Ramos (cell line): Measurements from ENCODE around the gene ARHGAP27.

Experiments
- in situ Hi-C: fragments of 300-500 bp; cut with MboI; formaldehyde crosslinking; loops from one replicate; pipeline ENCODE4 v1.14.3; 2022; ENCODE audit warnings: low sequenced_read_pairs; ENCODE audit not compliant: unreplicated experiment

ARHGAP27 gene

DNA sequence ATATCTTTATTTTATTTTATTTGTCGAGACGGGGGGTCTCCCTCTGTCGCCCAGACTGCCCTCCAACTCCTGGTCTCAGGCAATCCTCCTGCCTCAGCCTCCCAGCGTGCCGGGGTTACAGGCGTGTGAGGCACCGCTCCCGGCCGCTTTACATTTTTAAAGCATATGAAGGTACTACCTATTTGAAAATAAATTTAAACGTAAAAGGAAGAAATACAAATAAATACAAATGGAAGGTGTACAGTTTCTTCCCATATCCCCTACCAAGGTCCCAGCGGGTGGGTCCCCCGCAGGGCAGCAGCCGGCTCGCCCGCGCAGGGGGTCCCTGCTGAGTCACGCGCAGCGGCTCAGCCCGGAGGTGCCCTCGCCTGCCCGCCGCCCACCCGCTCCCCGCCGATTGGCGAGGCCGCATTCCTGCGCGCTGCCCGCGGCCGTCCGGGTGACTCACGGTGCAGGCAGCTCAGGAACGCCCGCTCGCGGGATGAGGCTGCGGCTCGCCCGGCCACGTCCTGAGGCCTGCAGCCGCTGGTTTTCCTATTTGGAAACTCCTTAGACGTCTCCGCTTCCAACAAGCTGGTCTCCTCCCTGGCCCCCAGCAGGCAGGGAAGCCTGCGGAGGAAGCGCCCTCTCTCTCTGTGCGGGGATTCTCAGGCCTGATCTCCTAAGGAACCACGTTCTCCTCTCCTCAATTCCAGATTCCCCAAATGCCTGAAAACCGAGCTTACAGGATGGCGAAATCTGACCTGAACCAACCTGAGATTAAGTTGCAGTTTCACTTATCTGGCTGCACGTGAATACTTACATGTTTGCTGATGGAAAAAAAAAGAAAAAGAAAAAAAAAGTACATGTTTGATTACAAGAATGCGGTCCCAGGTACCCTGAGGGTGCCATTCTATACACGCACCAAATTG, 61.0 kb downstream of the ARHGAP27 start:
- in situ Hi-C loops, result no loop called here

DNA sequence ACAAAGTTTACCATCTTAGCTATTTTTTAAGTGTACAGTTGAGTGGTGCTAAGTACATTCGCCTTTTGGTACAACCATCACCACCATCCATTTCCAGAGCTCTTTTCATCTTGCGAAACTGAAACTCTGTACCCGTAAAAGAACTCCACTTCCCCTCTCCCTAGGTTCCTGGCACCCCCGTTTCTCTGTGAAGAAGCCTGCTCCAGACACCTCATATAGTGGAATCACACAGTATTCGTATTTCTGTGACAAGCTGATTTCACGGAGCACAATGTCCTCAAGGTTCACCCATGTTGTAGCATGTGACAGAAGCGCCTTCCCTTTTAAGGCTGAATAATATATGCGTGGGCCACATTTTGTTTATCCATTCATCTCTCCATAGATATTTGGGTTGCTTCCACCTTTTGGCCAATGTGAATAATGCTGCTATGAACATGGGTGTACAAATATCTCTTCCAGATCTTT, 61.7 kb downstream of the ARHGAP27 start:
- in situ Hi-C loops, result no loop called here

DNA sequence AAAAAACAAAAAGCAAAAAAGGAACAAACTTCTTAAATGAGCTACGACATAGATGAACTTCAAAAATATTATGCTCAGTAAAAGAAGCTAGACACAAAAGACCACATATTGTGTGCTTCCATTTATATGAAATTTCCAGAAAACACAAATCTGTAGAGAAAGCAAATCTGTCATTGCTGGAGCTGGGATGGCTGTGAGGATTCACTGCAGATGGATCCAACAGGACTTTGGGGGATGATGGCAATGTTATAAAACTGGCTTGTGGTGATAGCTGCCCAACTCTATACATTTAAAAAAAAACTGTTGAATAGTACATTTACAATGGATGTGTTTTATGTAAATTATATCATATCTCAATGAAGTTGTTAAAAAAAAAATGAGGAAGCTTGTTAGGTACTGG, 63.2 kb downstream of the ARHGAP27 start:
- in situ Hi-C loops, result no loop called here

DNA sequence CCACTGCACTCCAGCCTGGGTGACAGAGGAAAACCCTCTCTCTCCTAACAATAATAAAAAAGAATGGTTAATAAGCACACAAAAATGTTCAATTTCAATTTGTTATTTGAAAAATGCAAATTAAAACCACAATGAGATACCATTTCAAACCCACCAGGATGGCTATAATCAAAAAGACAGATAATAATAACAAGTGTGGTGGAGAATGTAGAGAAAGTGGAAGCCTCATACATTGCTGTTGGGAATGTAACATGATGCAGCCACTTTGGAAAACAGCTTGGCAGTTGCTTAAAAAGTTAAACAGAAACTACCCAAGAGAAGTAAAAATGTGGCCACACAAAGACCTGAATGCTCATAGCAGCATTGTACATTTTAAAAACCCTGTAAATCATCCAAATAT, 64.0 kb downstream of the ARHGAP27 start:
- in situ Hi-C loops, result no loop called here

DNA sequence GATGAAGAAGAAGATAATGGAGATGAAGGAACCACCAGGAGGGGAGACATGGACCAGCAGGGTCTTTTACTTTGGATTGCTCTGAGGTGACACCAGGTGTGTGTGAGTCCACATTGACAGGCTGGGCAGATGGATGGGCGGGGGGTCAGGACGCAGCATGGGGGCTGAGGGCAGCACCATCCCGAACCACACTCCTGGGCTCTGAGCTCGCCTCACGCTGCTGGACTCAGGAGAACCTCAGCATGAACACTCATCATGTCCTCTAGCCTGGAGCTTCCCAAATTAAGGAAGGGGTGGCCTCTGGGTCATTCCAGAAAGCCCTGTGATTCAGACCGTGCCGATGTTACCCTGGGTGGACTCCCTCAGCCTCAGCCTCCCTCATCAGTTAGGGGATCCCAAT, 65.5 kb downstream of the ARHGAP27 start:
- in situ Hi-C loops, result no loop called here

DNA sequence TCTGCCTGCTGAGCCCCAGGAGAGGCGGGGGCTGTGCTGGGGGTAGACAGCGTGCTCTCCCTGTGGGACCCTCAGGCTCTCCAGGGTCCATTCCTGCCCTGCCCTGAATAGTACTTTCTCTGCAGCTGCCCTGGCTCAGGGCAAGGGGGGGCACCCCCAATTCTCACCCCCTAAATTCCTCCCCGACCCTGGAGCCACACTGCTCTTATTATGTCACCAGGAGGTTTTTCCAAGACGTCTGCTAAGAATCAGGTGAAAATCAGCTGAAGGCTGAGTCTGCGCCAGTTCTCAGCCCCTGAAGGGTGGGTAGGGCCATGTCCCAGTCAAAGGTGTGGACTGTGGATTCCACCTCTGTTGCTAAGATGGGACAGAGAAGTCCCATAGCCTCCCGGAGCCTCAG, 66.0 kb downstream of the ARHGAP27 start:
- in situ Hi-C loops, result no loop called here

DNA sequence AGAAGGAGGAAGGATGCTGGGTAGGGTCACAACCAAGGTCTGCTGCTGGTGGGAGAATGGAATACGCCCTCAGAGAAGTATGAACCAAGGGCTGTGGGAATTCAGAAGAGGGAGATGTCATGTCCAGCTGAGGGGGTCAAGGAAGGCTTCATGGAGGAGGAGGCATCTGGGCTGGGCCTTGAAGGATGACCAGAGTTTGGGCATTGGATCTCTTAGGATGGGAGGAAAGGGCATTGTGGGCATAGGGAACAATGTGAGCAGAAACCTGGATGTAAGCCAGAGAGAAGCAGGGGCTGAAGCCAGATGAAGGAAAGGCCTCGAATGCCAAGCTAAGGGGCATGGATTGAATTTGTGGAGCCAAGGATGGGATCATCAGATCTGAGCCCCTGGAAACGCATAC, 66.6 kb downstream of the ARHGAP27 start:
- in situ Hi-C loops, result no loop called here

DNA sequence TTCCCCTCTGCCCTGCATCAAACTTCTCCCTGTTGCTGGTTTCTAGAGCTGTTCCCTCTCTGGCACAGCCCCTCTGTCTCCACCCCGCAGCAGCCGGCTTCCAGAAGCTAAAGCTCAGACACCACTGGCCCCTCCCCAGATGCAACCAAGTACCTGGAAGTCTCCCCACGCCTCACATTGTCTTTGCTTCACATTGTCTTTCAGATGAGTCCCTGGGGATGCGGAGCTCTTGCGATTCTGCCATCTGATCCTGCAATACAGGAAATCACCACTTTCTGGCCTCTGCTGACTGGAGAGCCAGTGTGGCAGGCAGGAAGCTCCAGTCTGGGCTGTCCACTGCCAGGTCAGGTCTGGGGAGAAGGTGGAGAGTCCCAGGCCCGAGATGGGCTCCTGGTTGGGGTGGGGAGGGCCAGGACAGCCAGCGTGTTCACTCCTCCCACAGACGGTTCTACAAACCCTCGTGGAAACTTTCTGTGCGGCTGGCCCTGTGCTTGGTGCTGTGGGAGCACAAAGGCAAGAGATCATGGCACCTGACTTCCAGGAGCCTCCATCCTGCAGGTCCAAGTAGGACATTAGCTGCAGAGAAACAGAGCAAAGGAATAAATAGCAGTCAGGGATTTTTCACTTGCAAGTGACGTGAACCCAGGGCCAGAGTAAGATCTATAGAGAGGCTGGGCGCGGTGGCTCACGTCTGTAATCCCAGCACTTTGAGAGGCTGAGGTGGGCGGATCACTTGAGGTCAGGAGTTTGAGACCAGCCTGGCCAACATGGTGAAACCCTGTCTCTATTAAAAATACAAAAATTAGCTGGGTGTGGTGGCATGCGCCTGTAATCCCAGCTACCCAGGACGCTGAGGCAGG, 67.9 kb downstream of the ARHGAP27 start:
- in situ Hi-C loops, result no loop called here

DNA sequence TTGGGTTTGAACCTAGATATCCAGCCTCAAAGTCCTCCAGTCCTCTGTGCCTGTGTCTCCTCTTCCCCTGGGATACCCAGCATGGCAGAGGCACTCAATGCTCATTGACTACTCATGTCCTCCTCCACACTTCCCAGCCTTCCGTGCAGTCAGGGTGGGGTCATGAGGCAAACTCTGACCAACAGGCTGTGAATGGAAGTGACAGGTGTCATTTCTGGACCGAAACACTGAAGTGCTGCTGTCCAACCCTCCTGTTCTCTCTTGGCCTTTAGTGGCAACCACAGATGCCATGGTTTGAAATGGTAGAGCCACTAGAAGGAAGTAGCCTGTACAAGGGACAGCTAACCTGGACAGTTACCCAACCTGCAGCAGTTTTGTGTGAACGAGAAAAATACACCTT, 69.2 kb downstream of the ARHGAP27 start:
- in situ Hi-C loops, result no loop called here

DNA sequence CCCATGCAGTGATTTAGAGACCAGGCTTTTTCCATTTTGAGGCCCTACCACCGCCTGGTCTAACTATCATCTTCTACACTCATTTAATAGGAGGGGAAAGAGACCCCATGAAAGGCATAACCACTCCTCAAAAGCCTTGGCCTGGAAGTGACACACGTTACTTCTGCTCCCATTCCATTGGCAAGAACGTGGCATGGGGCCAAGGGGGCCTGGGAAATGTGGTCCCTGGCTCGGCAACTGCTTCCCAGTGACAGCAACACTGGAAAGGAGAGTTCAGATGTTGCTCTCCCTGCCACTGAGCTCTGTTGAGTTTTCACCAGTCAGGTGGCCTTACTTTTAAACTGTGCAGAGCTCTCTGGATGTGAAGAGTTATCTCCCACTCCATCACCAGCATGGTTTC, 70.7 kb downstream of the ARHGAP27 start:
- in situ Hi-C loops, result no loop called here

DNA sequence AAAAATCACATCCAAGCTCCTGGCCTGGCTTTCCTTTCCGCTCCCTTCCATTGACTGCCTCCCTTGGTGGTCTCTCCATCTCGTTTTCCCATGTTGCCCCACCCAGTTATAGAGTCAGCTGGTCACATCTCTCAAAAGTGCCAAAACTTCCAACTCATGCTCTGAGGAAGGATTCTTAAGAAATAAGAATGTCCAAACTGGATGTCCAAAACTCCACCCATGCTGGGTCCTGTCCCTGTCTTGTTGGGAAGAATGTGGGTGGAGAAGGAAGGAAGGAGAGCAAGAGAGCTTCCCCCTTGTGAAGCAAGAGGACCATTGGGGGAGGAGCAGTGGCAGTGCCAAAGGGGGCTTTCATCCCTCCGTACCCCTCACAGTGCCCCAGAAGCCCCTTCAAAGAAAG, 71.2 kb downstream of the ARHGAP27 start:
- in situ Hi-C loops, result no loop called here

DNA sequence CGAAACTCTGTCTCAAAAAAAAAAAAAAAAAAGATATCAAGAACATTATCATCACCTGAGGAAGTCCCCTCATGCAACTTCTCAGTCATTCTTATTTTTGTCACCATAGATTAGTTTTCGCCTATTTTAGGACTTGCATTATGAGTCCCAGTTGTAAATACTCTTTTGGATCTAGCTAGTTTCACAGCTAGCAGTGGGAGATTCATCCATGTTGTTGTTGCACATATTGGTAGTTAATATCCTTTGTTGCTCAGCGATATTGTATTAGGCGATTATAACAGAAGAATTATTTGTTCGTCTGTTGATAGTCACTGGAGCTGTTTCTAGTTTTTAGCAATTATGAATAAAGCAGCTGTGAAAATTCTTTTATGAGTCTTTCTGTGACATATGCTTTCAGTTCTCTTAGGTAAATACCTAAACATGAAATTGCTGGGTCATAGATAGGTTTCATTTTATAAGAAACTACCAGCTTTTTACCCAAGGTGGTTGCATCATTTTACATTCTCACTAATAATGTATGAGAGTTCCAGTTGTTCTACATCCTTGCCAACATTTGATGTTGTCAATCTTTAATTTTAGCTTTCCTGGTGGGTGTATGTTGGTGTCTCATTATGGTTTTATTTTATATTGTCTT, 75.2 kb downstream of the ARHGAP27 start:
- in situ Hi-C loops, result no loop called here

DNA sequence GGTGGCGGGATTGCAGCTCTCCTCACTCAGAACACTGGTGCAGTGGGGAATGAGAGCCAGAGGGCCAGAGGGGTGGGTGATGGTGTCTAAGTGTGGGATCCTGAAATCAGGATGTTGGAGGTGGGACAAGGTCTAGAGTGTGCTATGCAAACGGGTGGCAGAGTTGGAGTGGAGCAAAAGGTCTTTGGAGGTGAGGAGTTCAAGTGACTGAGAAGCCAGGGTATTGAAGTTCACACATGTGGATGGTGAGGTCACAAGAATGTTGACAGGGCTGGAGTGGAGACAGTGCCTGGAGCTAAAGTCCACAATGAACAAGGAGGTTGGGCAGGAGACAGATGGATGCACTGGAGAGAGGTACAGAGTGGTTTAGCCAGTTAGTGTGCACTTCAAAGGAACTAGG, 77.6 kb downstream of the ARHGAP27 start:
- in situ Hi-C loops, result no loop called here

DNA sequence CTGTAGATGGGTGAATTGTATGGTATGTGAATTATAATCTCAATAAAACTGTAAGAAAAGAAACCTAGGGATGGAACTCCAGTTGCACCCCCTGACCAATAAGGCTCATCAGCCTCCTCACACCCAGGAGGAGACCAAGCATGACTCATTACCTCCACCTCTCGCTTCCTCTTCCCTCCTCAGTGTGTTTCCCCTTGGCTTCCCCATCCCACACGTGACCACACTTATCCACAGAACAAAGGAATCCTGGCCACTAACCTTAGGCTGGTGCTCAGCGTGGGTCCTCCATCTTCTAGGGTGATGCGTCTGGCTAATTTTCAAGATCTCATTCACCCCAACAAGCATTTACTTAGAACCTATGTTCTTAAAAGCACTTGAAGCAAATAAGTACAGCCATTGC, 79.6 kb downstream of the ARHGAP27 start:
- in situ Hi-C loops, result no loop called here

DNA sequence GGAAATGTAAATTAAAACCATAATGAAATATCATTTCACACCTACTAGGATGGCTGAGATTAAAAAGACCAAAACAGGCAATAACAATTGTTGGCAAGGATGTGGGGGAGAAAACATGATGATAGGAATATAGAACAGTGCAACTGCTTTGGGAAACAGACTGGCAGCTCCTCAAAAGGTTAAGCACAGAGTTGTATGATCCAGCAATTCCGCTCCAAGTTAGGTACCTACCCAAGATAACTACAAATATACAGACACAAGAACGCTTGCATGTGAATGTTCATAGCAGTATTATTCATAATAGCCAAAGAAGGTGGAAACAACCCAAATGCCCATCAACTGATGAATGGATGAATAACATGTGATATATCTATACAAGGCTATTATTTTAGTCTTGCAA, 80.8 kb downstream of the ARHGAP27 start:
- in situ Hi-C loops, result no loop called here

DNA sequence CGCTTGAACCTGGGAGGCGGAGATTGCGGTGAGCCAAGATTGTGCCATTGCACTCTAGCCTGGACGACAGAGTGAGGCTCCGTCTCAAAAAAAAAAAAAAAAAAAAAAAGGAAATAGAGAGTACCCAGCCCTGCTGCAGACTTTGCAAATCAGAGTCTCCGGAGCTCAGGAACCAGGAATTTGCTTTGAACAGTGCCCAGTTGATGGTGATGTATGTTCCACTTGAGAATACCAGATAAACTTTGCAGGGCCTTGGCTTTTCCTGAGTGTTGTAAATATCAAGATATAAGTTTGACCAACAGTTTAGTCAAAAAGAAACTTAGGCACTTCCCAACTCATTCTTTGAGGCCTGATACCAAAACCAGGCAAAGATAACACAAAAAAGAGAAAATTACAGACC, 85.2 kb downstream of the ARHGAP27 start:
- in situ Hi-C loops, result no loop called here

DNA sequence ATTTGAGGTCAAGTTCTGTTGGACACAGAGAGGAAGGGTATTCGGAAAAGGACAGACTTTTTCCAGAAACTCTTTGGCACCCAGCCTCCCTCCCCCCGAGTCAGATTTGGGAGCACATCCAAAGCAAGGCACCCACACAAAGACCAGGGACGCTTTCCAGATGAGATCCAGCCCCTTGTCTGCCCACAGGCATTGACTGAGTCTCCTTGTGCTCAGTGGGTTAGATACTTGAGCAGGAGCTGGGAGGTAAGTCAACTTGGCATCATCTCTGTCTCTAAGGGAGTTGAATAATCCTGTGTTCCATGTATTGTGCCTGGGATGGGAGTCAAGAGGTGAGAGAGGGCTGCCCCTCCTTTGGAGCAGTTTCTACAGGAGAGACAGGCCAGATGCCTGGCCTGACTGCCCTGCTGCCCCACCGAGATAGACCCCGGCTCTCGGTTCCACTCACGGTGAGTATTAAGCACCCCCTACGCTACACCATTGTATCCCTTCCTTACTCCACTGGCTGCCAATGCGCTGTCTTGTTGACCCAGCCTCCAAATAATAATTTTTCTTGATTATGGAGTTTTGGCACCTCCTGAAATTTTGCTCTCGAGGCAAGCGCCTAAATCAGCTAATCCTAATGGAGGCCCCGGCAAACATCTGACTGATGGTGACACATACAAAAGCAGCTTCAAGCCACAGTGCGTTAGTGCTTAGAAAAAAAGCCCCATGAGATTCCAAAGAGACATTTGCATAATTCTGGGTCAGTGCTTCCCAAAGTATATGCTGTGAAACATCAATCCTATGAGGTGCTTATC, 86.3 kb downstream of the ARHGAP27 start:
- in situ Hi-C loops, result no loop called here

DNA sequence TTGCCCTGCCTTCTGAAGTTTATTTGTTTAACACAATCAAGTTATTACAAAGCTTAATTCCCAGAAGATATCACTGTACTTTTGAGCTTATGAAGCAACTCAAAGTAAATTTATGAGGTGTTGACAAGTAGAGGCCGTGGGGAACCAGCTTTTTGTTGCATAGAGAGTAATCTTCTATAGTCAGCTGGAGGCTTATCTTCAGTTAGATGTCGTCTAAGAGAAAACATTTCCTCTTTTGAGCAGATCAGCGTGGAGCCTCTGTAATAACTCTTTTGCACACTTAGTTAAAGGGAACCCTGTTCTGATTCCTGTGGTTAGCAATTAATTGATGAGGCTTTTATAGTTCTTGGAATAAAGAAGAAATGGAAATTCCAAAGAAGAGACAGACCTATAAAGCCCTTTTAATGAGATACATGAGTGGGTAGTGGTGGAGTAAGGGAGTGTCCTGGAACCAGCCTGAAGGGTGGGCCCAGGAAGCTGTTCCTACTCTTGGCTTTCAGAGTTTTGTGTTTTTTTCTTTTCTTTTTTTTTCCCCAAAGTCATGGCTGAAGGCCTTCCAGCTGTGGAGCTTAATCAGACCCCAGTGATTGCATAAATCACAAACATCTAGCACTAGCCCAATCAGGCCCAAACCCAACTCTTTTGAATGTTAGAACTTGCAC, 87.0 kb downstream of the ARHGAP27 start:
- in situ Hi-C loops, result no loop called here

DNA sequence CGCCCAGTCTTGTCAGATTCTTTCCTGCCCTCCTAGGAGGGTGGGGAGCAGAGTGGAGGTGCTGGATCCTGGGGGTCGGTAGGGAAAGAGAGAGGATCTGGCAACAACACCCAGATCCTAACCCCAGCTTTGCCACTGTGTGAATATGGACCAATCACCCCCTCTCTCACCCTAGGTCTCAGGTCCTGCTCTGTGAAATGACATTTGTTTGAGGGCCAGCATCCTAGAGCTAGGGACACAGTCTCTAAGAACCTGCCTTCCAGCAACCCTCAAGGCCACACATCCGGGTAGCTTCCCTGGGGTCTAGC, 87.5 kb downstream of the ARHGAP27 start:
- in situ Hi-C loops, result no loop called here
